Lower leg skin (tissue), 4 donors: ENCODE measurements around the gene PXYLP1. TPM values are rescaled to one million over a fixed set of nuclear protein-coding genes. Genes with fewer than 3 reads are reported as not detected.
A peak's percentile ranks its signal among the peaks of the same experiment; 100 is the strongest.

Source experiments
- DNase-seq, 2 donors: peaks; one replicate each; pipeline ENCODE4 v3.0.0-alpha.2; 2019; ENCODE audit warnings: low spot score in 2 of 2
- H3K4me3 ChIP-seq: fragments of 200-600 bp; sonication (generic); 2 replicates; pipeline ENCODE4 v1.5.1; 2017; ENCODE audit warnings: mild to moderate bottlenecking, low read depth; ENCODE audit not compliant: poor library complexity, severe bottlenecking
- CTCF ChIP-seq, 3 donors: fragments of 450-650 bp; IDR thresholded peaks; one replicate each; pipeline ENCODE4 v1.5.1; 2016; ENCODE audit warnings: antibody characterized with exemption in 3 of 3, mild to moderate bottlenecking in 3 of 3, moderate library complexity in 2 of 3
- POLR2A ChIP-seq, 2 donors: fragments of 450-650 bp; IDR thresholded peaks; one replicate each; pipeline ENCODE4 v1.6.1; 2016 to 2017; ENCODE audit warnings: antibody characterized with exemption in 2 of 2, mild to moderate bottlenecking in 1 of 2, moderate library complexity in 1 of 2
- WGBS, 2 donors: methylation state at CpG; one replicate each; pipeline ENCODE4 v1.1.5; 2018; 5-methylcytosine and 5-hydroxymethylcytosine counted together
- intact Hi-C: fragments of 100-400 bp; cut with DNase I; formaldehyde crosslinking; loops from one replicate; pipeline ENCODE4 v1.15.0; 2023; ENCODE audit warnings: low total_unique reads
- total RNA-seq, 4 donors: library from RNA; depleted of rRNA; stranded (reverse); fragments of >200 nt; gene quantifications; one replicate each; pipeline ENCODE4 v1.1.0, GENCODE V29; 2016

Gene PXYLP1
- total RNA-seq, 4 donors from 2014 or later, result 8.8 to 14.5 (median 10.2) TPM

GRCh38 chr3:141253811-141254210 is 22.2 kb downstream of the PXYLP1 start:
- H3K4me3 ChIP-seq, result no peak overlapping the region
- no peak for TF ChIP-seq POLR2A (IDR thresholded peaks at IDR 0.05)
- no peak for TF ChIP-seq CTCF (IDR thresholded peaks at IDR 0.05)
- intact Hi-C loops, result no loop called here
- peak in 1 of 2 donors; percentile 50 for DNase-seq
- WGBS, 2 donors, result 96 to 97% methylated on average over 11 of the region's 11 CpGs

GRCh38 chr3:141255137-141255845 is 23.7 kb downstream of the PXYLP1 start:
- TF ChIP-seq POLR2A (IDR thresholded peaks at IDR 0.05), result no peak
- no peak for TF ChIP-seq CTCF (IDR thresholded peaks at IDR 0.05)
- intact Hi-C loops, result no loop called here
- peak in 1 of 2 donors; percentile 64 for DNase-seq
- 73 to 74% methylated on average over 5 of the region's 5 CpGs for WGBS, 2 donors
- H3K4me3 ChIP-seq, result no peak overlapping the region

- intact Hi-C loops, result no loop called here
- TF ChIP-seq POLR2A (IDR thresholded peaks at IDR 0.05) (no peak), CTCF (IDR thresholded peaks at IDR 0.05) (no peak)
- DNase-seq, result peak in 1 of 2 donors; percentile 60
- 82 to 87% methylated on average over 6 of the region's 6 CpGs for WGBS, 2 donors
- no peak overlapping the region for H3K4me3 ChIP-seq
Observed at GRCh38 chr3:141255846-141256261, 24.2 kb downstream of the PXYLP1 start.

- no peak overlapping the region for H3K4me3 ChIP-seq
- DNase-seq, result peak in 1 of 2 donors; percentile 8
- intact Hi-C loops, result no loop called here
- no peak for TF ChIP-seq CTCF (IDR thresholded peaks at IDR 0.05)
- no peak for TF ChIP-seq POLR2A (IDR thresholded peaks at IDR 0.05)
- WGBS, 2 donors, result 94 to 96% methylated on average over 6 of the region's 6 CpGs
Observed at GRCh38 chr3:141256820-141257219, 25.2 kb downstream of the PXYLP1 start.

GRCh38 chr3:141257961-141258360 is 26.3 kb downstream of the PXYLP1 start:
- no peak overlapping the region for H3K4me3 ChIP-seq
- 86 to 87% methylated on average over 8 of the region's 8 CpGs for WGBS, 2 donors
- DNase-seq, result peak in 1 of 2 donors; percentile 72
- TF ChIP-seq CTCF (IDR thresholded peaks at IDR 0.05) (no peak), POLR2A (IDR thresholded peaks at IDR 0.05) (no peak)
- intact Hi-C loops, result no loop called here

GRCh38 chr3:141258973-141259372 is 27.3 kb downstream of the PXYLP1 start:
- DNase-seq, result peak in 1 of 2 donors; percentile 21
- WGBS, 2 donors, result 90 to 99% methylated on average over 2 of the region's 2 CpGs
- intact Hi-C loops, result no loop called here
- TF ChIP-seq POLR2A (IDR thresholded peaks at IDR 0.05) (no peak), CTCF (IDR thresholded peaks at IDR 0.05) (no peak)
- H3K4me3 ChIP-seq, result no peak overlapping the region
